ENCODE measurements around the gene PALMD.

The PALMD gene, protein sequence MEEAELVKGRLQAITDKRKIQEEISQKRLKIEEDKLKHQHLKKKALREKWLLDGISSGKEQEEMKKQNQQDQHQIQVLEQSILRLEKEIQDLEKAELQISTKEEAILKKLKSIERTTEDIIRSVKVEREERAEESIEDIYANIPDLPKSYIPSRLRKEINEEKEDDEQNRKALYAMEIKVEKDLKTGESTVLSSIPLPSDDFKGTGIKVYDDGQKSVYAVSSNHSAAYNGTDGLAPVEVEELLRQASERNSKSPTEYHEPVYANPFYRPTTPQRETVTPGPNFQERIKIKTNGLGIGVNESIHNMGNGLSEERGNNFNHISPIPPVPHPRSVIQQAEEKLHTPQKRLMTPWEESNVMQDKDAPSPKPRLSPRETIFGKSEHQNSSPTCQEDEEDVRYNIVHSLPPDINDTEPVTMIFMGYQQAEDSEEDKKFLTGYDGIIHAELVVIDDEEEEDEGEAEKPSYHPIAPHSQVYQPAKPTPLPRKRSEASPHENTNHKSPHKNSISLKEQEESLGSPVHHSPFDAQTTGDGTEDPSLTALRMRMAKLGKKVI

DNA sequence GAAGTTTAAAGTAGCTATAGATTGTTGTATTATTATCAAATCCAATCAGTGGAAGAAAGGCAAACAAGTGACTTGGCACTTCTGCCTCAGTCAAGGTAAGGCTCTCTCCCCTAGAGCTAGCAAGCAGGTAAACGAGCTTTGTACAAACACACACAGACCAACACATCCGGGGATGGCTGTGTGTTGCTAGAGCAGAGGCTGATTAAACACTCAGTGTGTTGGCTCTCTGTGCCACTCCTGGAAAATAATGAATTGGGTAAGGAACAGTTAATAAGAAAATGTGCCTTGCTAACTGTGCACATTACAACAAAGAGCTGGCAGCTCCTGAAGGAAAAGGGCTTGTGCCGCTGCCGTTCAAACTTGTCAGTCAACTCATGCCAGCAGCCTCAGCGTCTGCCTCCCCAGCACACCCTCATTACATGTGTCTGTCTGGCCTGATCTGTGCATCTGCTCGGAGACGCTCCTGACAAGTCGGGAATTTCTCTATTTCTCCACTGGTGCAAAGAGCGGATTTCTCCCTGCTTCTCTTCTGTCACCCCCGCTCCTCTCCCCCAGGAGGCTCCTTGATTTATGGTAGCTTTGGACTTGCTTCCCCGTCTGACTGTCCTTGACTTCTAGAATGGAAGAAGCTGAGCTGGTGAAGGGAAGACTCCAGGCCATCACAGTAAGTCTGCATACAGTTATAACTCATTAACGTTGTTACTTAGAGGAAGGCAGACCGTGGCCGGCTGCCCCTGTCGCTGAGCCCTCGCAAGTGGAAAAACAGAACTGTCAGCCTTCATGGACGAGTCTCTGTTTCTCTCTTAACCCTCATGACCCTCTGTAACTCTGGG is at the start of gene PALMD:
Gene PALMD (plus strand): TSS at position 415 of the 833 bp plus-strand sequence. CDS start 205 bp downstream, at position 620.
- Histone ChIP-seq H3K9ac (ENCODE audit: low read length) (no peak within 1 kb of the TSS), H3K4me1 (ENCODE audit: control insufficient read depth, insufficient read depth, low read length) (no peaks in the 10 kb centered on the region), H3K27me3 (ENCODE audit: control insufficient read depth, insufficient read depth, low read length) (no peaks in the 10 kb centered on the region), H3K27ac (ENCODE audit: low read depth, low read length) (peak within 1 kb of the TSS; percentile 10), H3K36me3 (ENCODE audit: control insufficient read depth, insufficient read depth, low read length) (no peaks in the 10 kb centered on the region), H3K4me3 (ENCODE audit: low read length) (peak within 1 kb of the TSS; percentile 48)

GRCh38 chr1:99598738-99599411 is 47.0 kb upstream of the PALMD start:
- Histone ChIP-seq H3K9ac (ENCODE audit: low read length) (no peak overlapping the region), H3K4me3 (ENCODE audit: low read length) (no peak overlapping the region), H3K36me3 (ENCODE audit: control insufficient read depth, insufficient read depth, low read length) (no peaks in the 10 kb centered on the region), H3K27me3 (ENCODE audit: control insufficient read depth, insufficient read depth, low read length) (no peaks in the 10 kb centered on the region), H3K4me1 (ENCODE audit: control insufficient read depth, insufficient read depth, low read length) (no peaks in the 10 kb centered on the region), H3K27ac (ENCODE audit: low read depth, low read length) (no peak overlapping the region)

DNA sequence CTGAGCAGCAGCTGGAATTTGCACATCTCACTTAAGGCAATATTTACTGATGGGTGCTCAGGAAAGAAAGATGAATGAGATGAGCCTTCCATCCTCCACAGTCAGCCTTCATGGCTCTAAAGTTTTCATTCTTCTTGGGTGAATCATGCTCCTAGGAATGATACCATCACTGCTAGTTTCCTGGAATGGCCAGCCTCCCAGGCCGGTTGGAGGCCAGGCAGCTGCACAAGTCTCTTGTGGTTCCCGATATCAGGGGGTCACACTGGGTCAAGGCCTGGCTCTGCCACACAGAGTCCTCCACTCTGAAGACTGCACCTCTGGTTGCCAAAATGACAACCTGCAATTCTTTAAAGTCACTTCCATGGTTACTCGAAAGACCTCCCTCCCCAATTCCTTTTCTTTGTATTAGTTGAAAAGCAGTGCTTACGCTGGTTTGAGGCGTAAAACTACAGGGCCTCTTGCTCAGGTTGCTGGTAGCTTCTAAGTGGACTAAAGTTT is 46.2 kb upstream of the PALMD start:
- no peaks in the 10 kb centered on the region for H3K36me3 ChIP-seq (ENCODE audit: control insufficient read depth, insufficient read depth, low read length)
- H3K27ac ChIP-seq (ENCODE audit: low read depth, low read length) = no peak overlapping the region
- no peaks in the 10 kb centered on the region for H3K4me1 ChIP-seq (ENCODE audit: control insufficient read depth, insufficient read depth, low read length)
- H3K27me3 ChIP-seq (ENCODE audit: control insufficient read depth, insufficient read depth, low read length) = no peaks in the 10 kb centered on the region
- H3K4me3 ChIP-seq (ENCODE audit: low read length) = no peak overlapping the region
- H3K9ac ChIP-seq (ENCODE audit: low read length) = no peak overlapping the region

GRCh38 chr1:99600782-99601181 is 45.1 kb upstream of the PALMD start:
- Histone ChIP-seq H3K27ac (ENCODE audit: low read depth, low read length) (no peak overlapping the region), H3K4me3 (ENCODE audit: low read length) (no peak overlapping the region), H3K4me1 (ENCODE audit: control insufficient read depth, insufficient read depth, low read length) (no peaks in the 10 kb centered on the region), H3K27me3 (ENCODE audit: control insufficient read depth, insufficient read depth, low read length) (no peaks in the 10 kb centered on the region), H3K36me3 (ENCODE audit: control insufficient read depth, insufficient read depth, low read length) (no peaks in the 10 kb centered on the region), H3K9ac (ENCODE audit: low read length) (no peak overlapping the region)

DNA sequence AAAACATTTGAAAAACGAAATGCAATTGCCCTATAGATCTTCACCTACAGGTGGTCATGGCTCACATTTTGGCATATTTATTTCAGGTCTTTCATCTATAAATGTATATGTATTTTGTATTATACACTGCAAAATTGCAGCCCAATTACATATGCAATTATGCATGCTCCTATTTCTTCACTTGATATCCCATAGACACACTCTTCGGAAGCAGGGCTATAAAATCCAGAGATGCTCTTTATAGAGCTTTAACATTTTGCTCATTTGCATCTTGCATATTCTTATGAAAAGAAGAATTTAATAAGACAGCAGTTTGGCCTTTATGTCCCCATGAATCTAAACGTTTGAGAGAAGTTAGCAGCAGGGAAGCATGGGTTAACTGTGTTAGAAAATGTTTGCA is 44.7 kb upstream of the PALMD start:
- no peak overlapping the region for H3K27ac ChIP-seq (ENCODE audit: low read depth, low read length)
- no peak overlapping the region for H3K9ac ChIP-seq (ENCODE audit: low read length)
- H3K27me3 ChIP-seq (ENCODE audit: control insufficient read depth, insufficient read depth, low read length) = no peaks in the 10 kb centered on the region
- H3K36me3 ChIP-seq (ENCODE audit: control insufficient read depth, insufficient read depth, low read length) = no peaks in the 10 kb centered on the region
- no peaks in the 10 kb centered on the region for H3K4me1 ChIP-seq (ENCODE audit: control insufficient read depth, insufficient read depth, low read length)
- H3K4me3 ChIP-seq (ENCODE audit: low read length) = no peak overlapping the region

GRCh38 chr1:99601709-99602403 is 44.1 kb upstream of the PALMD start:
- H3K4me3 ChIP-seq (ENCODE audit: low read length) = no peak overlapping the region
- no peaks in the 10 kb centered on the region for H3K27me3 ChIP-seq (ENCODE audit: control insufficient read depth, insufficient read depth, low read length)
- H3K9ac ChIP-seq (ENCODE audit: low read length) = no peak overlapping the region
- H3K36me3 ChIP-seq (ENCODE audit: control insufficient read depth, insufficient read depth, low read length) = no peaks in the 10 kb centered on the region
- H3K27ac ChIP-seq (ENCODE audit: low read depth, low read length) = no peak overlapping the region
- H3K4me1 ChIP-seq (ENCODE audit: control insufficient read depth, insufficient read depth, low read length) = no peaks in the 10 kb centered on the region

DNA sequence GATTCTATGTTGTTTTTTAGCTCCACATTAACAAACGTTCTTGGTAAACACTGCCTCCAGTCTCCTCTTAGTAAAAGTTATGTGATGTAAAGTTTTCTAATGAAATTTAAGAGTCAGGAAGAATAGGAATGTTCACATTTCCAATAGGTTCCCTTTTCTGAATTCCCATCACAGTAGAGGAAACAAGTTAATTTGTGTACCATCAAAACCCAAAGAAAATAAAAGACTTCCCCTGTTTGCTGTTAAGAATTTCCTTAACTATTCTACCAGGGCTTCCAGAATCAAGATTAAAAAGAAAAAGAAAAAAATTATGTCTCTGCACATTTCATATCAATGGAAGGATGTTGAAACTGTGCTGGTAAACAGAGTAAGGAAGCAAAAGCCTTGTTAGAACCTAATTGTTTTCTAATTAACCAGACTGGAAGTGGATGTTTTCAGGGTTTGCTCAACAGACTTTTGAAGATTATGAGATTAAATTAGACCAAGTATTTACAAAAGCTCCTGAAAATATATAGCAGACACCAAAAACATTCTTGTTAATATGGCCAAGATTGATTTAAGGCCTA is 43.4 kb upstream of the PALMD start:
- no peak overlapping the region for H3K4me3 ChIP-seq (ENCODE audit: low read length)
- no peak overlapping the region for H3K9ac ChIP-seq (ENCODE audit: low read length)
- H3K27ac ChIP-seq (ENCODE audit: low read depth, low read length) = no peak overlapping the region
- H3K27me3 ChIP-seq (ENCODE audit: control insufficient read depth, insufficient read depth, low read length) = no peaks in the 10 kb centered on the region
- no peaks in the 10 kb centered on the region for H3K4me1 ChIP-seq (ENCODE audit: control insufficient read depth, insufficient read depth, low read length)
- no peaks in the 10 kb centered on the region for H3K36me3 ChIP-seq (ENCODE audit: control insufficient read depth, insufficient read depth, low read length)

DNA sequence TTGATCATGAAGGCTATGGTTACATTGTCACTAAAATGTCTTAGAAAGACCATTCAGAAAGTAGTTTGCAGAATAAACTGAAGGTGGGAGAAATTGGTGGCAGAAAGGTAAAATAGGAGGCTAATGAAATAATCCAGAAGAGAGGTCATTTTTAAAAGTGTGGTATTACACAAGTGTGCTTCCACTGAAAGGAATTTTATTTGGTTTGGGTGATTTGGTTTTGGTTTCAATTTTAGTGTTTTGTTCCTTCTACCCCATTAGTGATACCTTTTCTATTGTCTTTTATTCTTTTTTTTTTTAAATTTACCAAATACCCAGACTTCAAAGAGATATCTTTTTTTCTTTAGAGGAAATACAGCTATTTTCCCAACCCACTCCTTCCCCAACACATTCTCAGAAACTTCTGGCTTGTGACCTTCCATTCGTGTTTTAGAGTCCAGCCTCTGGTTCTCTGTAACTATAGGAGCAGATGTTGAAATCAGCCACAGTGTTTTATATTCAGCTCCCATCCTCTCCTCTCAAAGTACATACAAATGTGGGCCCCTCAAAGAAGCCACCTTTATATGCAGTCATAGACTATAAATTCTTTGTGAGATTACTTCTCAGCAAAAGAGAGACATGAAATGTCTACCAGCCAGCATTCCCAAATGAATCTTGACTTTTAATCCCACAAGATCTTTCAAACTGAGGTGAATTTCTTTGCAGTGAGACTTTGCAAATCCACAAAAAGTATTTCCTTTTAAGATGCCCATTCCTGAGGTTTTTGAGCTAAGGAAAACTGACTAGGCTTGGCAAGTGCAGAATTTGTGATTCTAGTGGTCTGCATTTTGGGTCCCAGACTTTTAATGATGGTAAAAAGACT is 42.0 kb upstream of the PALMD start:
- Histone ChIP-seq H3K27ac (ENCODE audit: low read depth, low read length) (no peak overlapping the region), H3K4me3 (ENCODE audit: low read length) (no peak overlapping the region)

DNA sequence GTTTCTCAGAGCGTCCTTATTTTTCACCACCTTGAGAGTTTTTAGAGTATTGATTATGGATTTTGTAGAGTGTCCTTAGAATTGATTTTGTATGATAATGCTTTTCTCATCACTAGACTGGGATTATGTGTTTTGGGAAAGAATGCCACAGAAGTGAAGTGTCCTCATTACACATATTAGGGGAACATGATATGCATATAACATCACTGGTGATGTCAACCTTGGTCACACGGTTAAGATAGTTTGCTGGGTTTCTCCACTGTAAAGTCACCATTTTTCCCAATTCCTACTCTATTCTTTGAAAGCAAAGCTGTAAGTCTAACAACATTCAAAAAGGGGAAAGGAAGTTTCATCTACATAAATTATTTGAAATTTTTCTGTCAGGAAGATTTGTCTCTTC is 39.6 kb upstream of the PALMD start:
- Histone ChIP-seq H3K27me3 (ENCODE audit: control insufficient read depth, insufficient read depth, low read length) (no peaks in the 10 kb centered on the region), H3K4me1 (ENCODE audit: control insufficient read depth, insufficient read depth, low read length) (no peaks in the 10 kb centered on the region), H3K4me3 (ENCODE audit: low read length) (no peak overlapping the region), H3K27ac (ENCODE audit: low read depth, low read length) (no peak overlapping the region), H3K36me3 (ENCODE audit: control insufficient read depth, insufficient read depth, low read length) (no peaks in the 10 kb centered on the region), H3K9ac (ENCODE audit: low read length) (no peak overlapping the region)

More for the DNA sequence above, 42.0 kb upstream of the PALMD start:
- H3K27me3 ChIP-seq (ENCODE audit: control insufficient read depth, insufficient read depth, low read length) = no peaks in the 10 kb centered on the region
- H3K36me3 ChIP-seq (ENCODE audit: control insufficient read depth, insufficient read depth, low read length) = no peaks in the 10 kb centered on the region
- H3K4me1 ChIP-seq (ENCODE audit: control insufficient read depth, insufficient read depth, low read length) = no peaks in the 10 kb centered on the region
- H3K9ac ChIP-seq (ENCODE audit: low read length) = no peak overlapping the region

- Histone ChIP-seq H3K9ac (ENCODE audit: low read length) (no peak overlapping the region), H3K4me3 (ENCODE audit: low read length) (no peak overlapping the region), H3K36me3 (ENCODE audit: control insufficient read depth, insufficient read depth, low read length) (no peaks in the 10 kb centered on the region), H3K27me3 (ENCODE audit: control insufficient read depth, insufficient read depth, low read length) (no peaks in the 10 kb centered on the region), H3K27ac (ENCODE audit: low read depth, low read length) (no peak overlapping the region), H3K4me1 (ENCODE audit: control insufficient read depth, insufficient read depth, low read length) (no peaks in the 10 kb centered on the region)
Measured at GRCh38 chr1:99607590-99607989, 38.3 kb upstream of the PALMD start.

GRCh38 chr1:99608058-99608457 is 37.9 kb upstream of the PALMD start:
- no peak overlapping the region for H3K9ac ChIP-seq (ENCODE audit: low read length)
- no peaks in the 10 kb centered on the region for H3K4me1 ChIP-seq (ENCODE audit: control insufficient read depth, insufficient read depth, low read length)
- H3K4me3 ChIP-seq (ENCODE audit: low read length) = no peak overlapping the region
- no peaks in the 10 kb centered on the region for H3K36me3 ChIP-seq (ENCODE audit: control insufficient read depth, insufficient read depth, low read length)
- no peaks in the 10 kb centered on the region for H3K27me3 ChIP-seq (ENCODE audit: control insufficient read depth, insufficient read depth, low read length)
- H3K27ac ChIP-seq (ENCODE audit: low read depth, low read length) = no peak overlapping the region

Data from rectal smooth muscle tissue (tissue), 1 donor.